Panc1 (cell line): ENCODE results near the gene TMEM185B. TPM values are rescaled to one million over a fixed set of nuclear protein-coding genes. Genes with fewer than 3 reads are reported as not detected.

Source experiments
- ATAC-seq: fragments of 200-7000 bp; cut with Tn5 transposase; 2 replicates; pipeline ENCODE4 v1.9.1; 2020; ENCODE audit warnings: mild to moderate bottlenecking, moderate library complexity
- BruUV-seq: library from RNA; stranded (reverse); fragments of 400-500 nt; replicated peaks from 2 replicates; lab custom pipeline; 2021; lab: Mats Ljungman, UMichigan
- CTCF ChIA-PET: fragments of 300-600 bp; sonication (Branson Sonifier 250); formaldehyde crosslinking; loops from one replicate; lab custom pipeline; 2022; ENCODE audit warnings: antibody characterized with exemption; lab: Charles Lee
- POLR2A ChIA-PET: fragments of 300-600 bp; sonication (Branson Sonifier 250); formaldehyde crosslinking; loops from one replicate; lab custom pipeline; 2022; ENCODE audit warnings: antibody characterized with exemption; lab: Charles Lee
- DNase-seq: peaks from one replicate; pipeline ENCODE4 v3.0.0-alpha.2; 2010; ENCODE audit warnings: low read depth, low spot score
- H3K27ac ChIP-seq: 2 replicates; pipeline ENCODE4 v1.5.1; 2011; ENCODE audit warnings: mild to moderate bottlenecking, low read length, inconsistent platforms
- H3K27me3 ChIP-seq: fragments of 200-500 bp; sonication (Bioruptor generic); 2 replicates; pipeline ENCODE4 v1.6.0; 2014; ENCODE audit warnings: low read length, inconsistent platforms; ENCODE audit not compliant: control insufficient read depth, insufficient read depth
- H3K36me3 ChIP-seq: fragments of 200-500 bp; sonication (Bioruptor generic); 2 replicates; pipeline ENCODE4 v1.5.1; 2014; ENCODE audit warnings: inconsistent platforms, mild to moderate bottlenecking, low read length, moderate library complexity; ENCODE audit not compliant: control insufficient read depth, insufficient read depth
- H3K4me1 ChIP-seq: 2 replicates; pipeline ENCODE4 v1.5.1; 2011; ENCODE audit warnings: inconsistent platforms, mild to moderate bottlenecking, low read length, moderate library complexity; ENCODE audit not compliant: control insufficient read depth, insufficient read depth
- H3K4me3 ChIP-seq, 2 experiments: 2 replicates each; pipeline ENCODE4 v1.5.1; 2011 to 2012; ENCODE audit warnings: low read depth in 2 of 2, low read length in 2 of 2, mild to moderate bottlenecking in 2 of 2, inconsistent platforms in 1 of 2, moderate library complexity in 1 of 2
- H3K9me3 ChIP-seq: fragments of 200-500 bp; sonication (Bioruptor generic); 2 replicates; pipeline ENCODE4 v1.5.1; 2014; ENCODE audit warnings: low read depth, mild to moderate bottlenecking, inconsistent platforms, low read length, moderate library complexity; ENCODE audit not compliant: control insufficient read depth, insufficient read depth
- POLR2AphosphoS5 ChIP-seq: IDR thresholded peaks from 2 replicates; pipeline ENCODE4 v1.6.1; 2012; ENCODE audit warnings: mild to moderate bottlenecking, low read depth, low read length, moderate library complexity
- REST ChIP-seq, 2 experiments: IDR thresholded peaks; 2 replicates each; pipeline ENCODE4 v1.6.1; 2011 to 2012; ENCODE audit warnings: low read depth in 2 of 2, control low read depth in 1 of 2, low read length in 1 of 2, mild to moderate bottlenecking in 1 of 2, moderate library complexity in 1 of 2; ENCODE audit not compliant: insufficient read depth in 1 of 2
- SIN3A ChIP-seq: IDR thresholded peaks from 2 replicates; pipeline ENCODE4 v1.6.1; 2012; ENCODE audit warnings: low read depth, mild to moderate bottlenecking, low read length, moderate library complexity, borderline replicate concordance; ENCODE audit not compliant: insufficient read depth
- TCF7L2 ChIP-seq: IDR thresholded peaks from 2 replicates; pipeline ENCODE4 v1.6.1; 2011; ENCODE audit warnings: mild to moderate bottlenecking, low read depth, low read length, inconsistent platforms
- in situ Hi-C: cut with HindIII; loops from 2 replicates; pipeline ENCODE4 v1.10.0; 2016; ENCODE audit warnings: low sequenced_read_pairs, low pct_unique_long_range_greater_than_20kb
- intact Hi-C: fragments of 100-400 bp; cut with micrococcal nuclease; formaldehyde crosslinking; loops from one replicate; pipeline ENCODE4 v1.10.0; 2022; ENCODE audit not compliant: unreplicated experiment
- total RNA-seq: library from RNA; stranded (reverse); gene quantifications from one replicate; pipeline ENCODE4 v1.2.1, GENCODE V29; 2021; ENCODE audit not compliant: unreplicated experiment
- TF ChIP-seq, protein P1 (sequence below): fragments of 450-650 bp; IDR thresholded peaks from 2 replicates; pipeline ENCODE4 v1.5.1; 2017; ENCODE audit warnings: mild to moderate bottlenecking

Gene TMEM185B
- total RNA-seq, 1 experiment from 2014 or later = 54.6 TPM

DNA sequence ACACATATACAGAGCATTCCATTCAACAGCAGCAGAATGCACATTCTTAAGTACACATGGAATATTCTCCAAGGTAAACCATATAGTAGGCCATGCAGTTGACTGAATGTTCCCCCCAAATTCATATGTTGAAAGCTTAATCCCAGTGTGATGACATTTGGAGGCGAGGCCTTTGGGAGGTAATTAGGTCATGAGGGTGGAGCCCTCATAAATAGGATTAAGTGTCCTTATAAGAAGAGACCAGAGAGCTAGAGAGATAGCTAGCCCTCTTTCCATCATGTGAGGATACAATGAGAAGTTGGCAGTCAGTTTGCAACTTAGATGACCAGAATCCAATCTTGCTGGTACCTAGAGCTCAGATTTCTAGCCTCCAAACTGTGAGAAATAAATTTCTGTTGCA lies 27.6 kb downstream of the TMEM185B start:
- H3K27ac ChIP-seq = no peak overlapping the region
- intact Hi-C loops = no loop called here
- ATAC-seq (no peak), DNase-seq (no peak)
- in situ Hi-C loops = no loop called here
- BruUV-seq = no TSS peak
- H3K36me3 ChIP-seq = no peaks in the 10 kb centered on the region
- no peaks in the 10 kb centered on the region; the same call in 1 of the 2 replicates for H3K27me3 ChIP-seq
- TF ChIP-seq SIN3A (no peak), REST (IDR thresholded peaks at IDR 0.05; ENCODE audit: insufficient read depth in 1 of 2, low read depth in 2 of 2, low read length in 1 of 2) (no peak), TCF7L2 (no peak), POLR2AphosphoS5 (no peak)
- TF ChIP-seq, protein P1, sequence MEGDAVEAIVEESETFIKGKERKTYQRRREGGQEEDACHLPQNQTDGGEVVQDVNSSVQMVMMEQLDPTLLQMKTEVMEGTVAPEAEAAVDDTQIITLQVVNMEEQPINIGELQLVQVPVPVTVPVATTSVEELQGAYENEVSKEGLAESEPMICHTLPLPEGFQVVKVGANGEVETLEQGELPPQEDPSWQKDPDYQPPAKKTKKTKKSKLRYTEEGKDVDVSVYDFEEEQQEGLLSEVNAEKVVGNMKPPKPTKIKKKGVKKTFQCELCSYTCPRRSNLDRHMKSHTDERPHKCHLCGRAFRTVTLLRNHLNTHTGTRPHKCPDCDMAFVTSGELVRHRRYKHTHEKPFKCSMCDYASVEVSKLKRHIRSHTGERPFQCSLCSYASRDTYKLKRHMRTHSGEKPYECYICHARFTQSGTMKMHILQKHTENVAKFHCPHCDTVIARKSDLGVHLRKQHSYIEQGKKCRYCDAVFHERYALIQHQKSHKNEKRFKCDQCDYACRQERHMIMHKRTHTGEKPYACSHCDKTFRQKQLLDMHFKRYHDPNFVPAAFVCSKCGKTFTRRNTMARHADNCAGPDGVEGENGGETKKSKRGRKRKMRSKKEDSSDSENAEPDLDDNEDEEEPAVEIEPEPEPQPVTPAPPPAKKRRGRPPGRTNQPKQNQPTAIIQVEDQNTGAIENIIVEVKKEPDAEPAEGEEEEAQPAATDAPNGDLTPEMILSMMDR = no peak
- POLR2A ChIA-PET = no interaction called here
- CTCF ChIA-PET = no interaction called here
- H3K4me3 ChIP-seq = no peak overlapping the region
- H3K4me1 ChIP-seq = no peaks in the 10 kb centered on the region
- H3K9me3 ChIP-seq = peaks cover 6% of the 10 kb centered on the region; the same call in 1 of the 2 replicates

- BruUV-seq = no TSS peak
- POLR2A ChIA-PET = no interaction called here
- no peak for DNase-seq
These were observed 30.9 kb downstream of the TMEM185B start for GRCh38 chr2:120192280-120192679.

More at GRCh38 chr2:120192280-120192679, 30.9 kb downstream of the TMEM185B start:
- no peaks in the 10 kb centered on the region for H3K4me1 ChIP-seq
- CTCF ChIA-PET = no interaction called here
- no peak overlapping the region for H3K4me3 ChIP-seq
- 0 out of 2 replicates have a peak, but pooled peaks cover 6% of the 10 kb centered on the region for H3K9me3 ChIP-seq
- ATAC-seq = no peak
- no peak overlapping the region for H3K27ac ChIP-seq
- in situ Hi-C loops (no loop called here), intact Hi-C loops (no loop called here)
- no peaks in the 10 kb centered on the region for H3K36me3 ChIP-seq
- H3K27me3 ChIP-seq = no peaks in the 10 kb centered on the region; the same call in 1 of the 2 replicates
- TF ChIP-seq SIN3A (no peak), POLR2AphosphoS5 (no peak), REST (IDR thresholded peaks at IDR 0.05; ENCODE audit: insufficient read depth in 1 of 2, low read depth in 2 of 2, low read length in 1 of 2) (no peak), TCF7L2 (no peak)
- TF ChIP-seq, protein P1 = no peak
